GM18951 (cell line): ENCODE measurements around the gene ELOVL3.

Source experiments
- POLR2A ChIP-seq: IDR thresholded peaks from 4 replicates; pipeline ENCODE4 v1.6.1; 2011; ENCODE audit warnings: mild to moderate bottlenecking; ENCODE audit not compliant: insufficient read length, insufficient read depth; ENCODE audit errors: extremely low read depth
- in situ Hi-C: fragments of 300-500 bp; cut with MboI; formaldehyde crosslinking; loops from one replicate; pipeline ENCODE4 v1.12.0; 2022; ENCODE audit warnings: low sequenced_read_pairs, mixed read lengths, inconsistent platforms; ENCODE audit not compliant: unreplicated experiment

The ELOVL3 gene

DNA sequence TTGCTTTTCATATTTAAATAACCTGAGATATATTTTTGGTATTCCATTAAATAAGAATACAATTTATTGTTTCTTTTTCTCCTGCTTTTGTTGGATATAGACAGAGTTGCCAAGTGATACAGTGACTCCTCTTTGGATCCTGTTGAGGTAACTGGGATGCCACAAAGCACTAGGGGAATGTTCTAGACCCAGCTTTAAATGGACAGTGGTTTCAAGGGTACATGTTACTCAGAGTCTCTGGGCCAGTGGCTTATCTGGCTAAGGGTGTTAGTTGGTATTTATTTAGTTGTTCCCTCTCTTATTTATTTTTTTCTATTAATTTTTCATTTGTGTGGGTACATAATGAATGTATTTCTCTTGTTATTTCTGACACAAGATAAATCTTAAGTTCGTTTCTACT, 28.3 kb downstream of the ELOVL3 start:
- TF ChIP-seq POLR2A, result no peak
- in situ Hi-C loops, result no loop called here

DNA sequence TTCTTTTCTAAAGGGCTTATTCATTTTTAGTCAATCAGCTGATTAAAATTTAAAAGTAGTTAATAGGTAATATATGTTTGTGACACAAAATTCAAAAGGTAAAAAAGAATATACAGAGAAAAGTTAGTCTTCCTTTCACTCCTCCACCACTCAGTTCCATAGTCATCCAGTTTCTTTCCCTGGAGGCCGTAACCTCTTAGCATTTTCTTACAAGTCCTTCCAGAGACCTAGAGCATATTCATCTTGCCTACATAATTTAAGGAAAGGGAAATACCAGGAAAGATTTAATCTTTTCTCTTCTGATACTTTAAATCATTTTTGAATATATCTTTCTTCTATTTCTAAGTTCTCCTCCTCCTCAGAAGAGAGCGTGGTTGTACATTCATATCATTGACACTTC, 29.3 kb downstream of the ELOVL3 start:
- in situ Hi-C loops, result no loop called here
- TF ChIP-seq POLR2A, result no peak

- no peak for TF ChIP-seq POLR2A
- in situ Hi-C loops, result no loop called here
Observed at GRCh38 chr10:102261196-102261595, 35.1 kb downstream of the ELOVL3 start.

DNA sequence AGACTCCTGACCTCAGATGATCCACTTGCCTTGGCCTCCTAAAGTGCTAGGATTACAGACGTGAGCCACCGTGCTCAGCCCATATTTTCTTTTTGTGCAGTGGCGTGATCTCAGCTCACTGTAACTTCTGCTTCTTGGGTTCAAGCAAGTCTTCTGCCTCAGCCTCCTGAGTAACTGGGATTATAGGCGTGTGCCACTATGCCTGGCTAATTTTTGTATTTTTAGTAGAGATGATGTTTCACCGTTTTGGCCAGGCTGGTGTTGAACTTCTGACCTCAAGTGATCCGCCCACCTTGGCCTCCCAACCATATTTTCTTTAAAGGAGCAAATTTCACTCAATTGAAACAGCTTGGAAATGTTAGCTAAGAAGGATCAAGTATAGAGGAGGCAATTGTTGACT, 35.7 kb downstream of the ELOVL3 start:
- in situ Hi-C loops, result no loop called here
- no peak for TF ChIP-seq POLR2A

GRCh38 chr10:102262744-102263370, 36.8 kb downstream of the ELOVL3 start:
- no peak for TF ChIP-seq POLR2A
- in situ Hi-C loops, result no loop called here

DNA sequence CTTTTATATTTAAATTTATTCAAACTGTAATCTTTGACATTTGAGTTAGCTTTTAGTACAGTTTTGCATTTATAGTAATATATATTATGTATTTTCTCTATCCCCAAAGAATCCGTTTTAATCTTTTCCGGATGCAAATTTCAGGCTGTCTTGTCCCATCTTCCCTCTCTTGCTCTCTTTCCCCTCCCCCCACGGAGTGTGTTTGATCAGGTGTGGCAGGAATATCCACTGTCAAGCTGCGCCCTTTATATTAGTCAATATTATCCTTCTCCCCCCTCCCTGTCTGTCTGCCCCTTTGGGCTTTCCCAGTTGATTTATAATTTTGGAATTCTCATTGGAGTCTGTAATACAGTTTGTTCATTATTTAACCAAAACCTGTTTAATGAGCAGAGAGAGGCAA, 38.3 kb downstream of the ELOVL3 start:
- TF ChIP-seq POLR2A, result no peak
- in situ Hi-C loops, result no loop called here

DNA sequence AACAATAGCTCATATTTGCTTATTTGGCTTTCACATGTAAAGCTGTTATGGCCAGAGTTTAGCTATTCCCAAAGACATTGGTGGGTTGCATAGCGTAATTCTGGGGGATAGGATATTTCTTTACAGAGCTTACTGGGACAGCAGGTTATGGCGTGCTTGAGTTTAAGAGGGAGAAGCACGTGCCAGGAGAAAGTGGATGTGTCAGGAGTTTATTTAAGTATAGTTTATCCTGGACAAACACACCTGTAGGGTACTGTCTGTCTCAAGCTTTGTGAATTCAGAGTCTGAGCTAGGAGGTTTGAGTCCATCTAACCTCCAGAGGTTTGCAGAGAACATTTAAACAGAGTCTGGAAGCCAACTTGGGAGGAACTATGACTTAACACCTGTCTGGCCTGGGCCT, 40.6 kb downstream of the ELOVL3 start:
- in situ Hi-C loops, result no loop called here
- TF ChIP-seq POLR2A, result no peak

GRCh38 chr10:102267748-102268147, 41.6 kb downstream of the ELOVL3 start:
- in situ Hi-C loops, result no loop called here
- no peak for TF ChIP-seq POLR2A

DNA sequence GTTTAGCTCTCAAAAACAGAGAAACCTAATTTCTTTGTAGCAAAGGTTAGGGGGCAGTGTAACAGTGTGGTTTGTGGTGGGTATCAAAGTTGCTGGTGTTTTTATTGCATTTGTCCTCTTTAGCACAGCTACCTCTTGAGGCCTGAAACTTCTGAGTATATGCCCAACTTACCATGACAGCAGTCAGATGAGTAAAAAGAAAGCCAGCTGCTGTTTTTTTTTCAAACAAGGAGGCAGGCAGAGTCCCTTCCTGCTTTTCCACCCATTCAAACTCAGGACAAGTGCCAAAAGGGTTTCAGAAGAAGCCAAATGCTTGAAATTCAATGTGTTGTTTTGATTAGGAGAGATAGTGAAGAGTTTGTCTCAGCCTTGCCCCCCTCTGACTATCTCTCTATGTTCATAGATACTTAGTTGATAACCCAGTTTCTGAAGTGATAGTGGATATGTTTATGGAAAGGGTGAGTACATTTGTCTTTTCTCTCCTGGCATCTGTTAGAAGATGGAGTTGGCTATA, 42.3 kb downstream of the ELOVL3 start:
- no peak for TF ChIP-seq POLR2A

GRCh38 chr10:102269017-102269416, 42.9 kb downstream of the ELOVL3 start:
- in situ Hi-C loops, result no loop called here
- no peak for TF ChIP-seq POLR2A

More for the DNA sequence above, 42.3 kb downstream of the ELOVL3 start:
- in situ Hi-C loops, result no loop called here

- TF ChIP-seq POLR2A, result no peak
- in situ Hi-C loops, result no loop called here
Observed at GRCh38 chr10:102274062-102274461, 48.0 kb downstream of the ELOVL3 start.

DNA sequence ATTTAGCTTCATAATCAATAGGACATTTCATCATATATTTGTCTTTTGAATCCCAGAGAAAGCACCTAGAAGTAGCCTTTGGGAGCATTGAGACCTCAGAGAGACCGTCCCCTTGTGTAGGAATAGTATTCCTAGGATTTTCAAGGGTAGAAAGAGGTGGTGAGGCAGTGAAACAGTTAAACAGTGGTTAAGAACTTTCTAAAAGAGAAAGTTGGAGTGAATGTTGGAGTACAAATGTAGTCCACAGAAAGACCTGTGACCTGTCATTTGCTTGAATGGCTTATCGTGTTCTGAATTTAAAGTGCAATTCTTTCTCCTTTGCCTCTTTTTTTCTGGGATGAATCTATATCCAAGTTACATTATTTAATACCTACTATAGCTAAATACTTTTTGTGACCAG, 49.2 kb downstream of the ELOVL3 start:
- in situ Hi-C loops, result no loop called here
- no peak for TF ChIP-seq POLR2A

DNA sequence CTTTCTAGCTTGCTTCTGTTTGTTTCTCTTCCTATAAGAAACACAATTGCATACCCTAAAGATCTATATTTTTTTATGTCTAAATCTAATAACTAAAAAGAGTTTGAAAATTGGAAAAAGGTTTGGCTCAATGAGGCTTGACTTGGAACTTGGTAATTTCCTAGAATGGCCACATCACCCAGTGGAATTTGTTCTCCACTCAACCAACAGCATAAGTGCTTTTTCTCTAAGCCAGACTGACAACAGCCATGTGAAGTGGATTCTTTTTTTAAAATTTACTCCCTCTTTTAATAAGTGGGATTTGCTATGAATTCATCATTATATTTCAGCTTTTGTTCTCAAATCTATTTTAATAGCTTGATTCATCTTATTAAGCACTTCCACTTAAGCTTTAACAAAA, 53.0 kb downstream of the ELOVL3 start:
- TF ChIP-seq POLR2A, result no peak
- in situ Hi-C loops, result no loop called here
